HG02840 (cell line): ENCODE results near the gene MT4.
"Not testable (repeated sequence)": the region's sequence is repeated elsewhere in the genome, so short reads cannot be mapped to it uniquely, and the experiment has no call there.

Experiments used
- ATAC-seq: cut with Tn5 transposase; IDR thresholded peaks from one replicate; pipeline ENCODE4 v1.9.1; 2021; ENCODE audit warnings: mild to moderate bottlenecking, moderate library complexity, moderate number of reproducible peaks; ENCODE audit not compliant: unreplicated experiment, low FRiP score

The MT4 gene

GRCh38 chr16:56558024-56558747, 6.7 kb upstream of the MT4 start:
- ATAC-seq, result no peak

DNA sequence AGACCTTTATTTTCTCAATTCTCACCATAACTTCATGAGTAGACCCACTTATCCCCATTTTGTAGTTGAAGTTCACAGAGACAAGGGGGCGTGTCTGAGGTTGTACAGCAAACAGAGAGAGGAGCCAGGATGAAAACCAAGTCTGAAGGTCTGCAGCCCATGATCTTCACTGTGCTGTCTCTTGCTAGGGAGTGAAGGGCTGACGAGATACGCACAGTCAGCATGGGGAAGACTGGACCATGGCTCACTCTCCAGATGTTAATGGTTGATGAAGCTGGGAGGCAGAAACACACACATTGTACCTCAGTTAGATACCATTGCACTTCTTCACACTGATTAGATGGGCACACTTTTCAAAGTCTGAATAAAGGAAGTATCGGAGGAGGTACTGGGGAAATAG, 5.8 kb upstream of the MT4 start:
- ATAC-seq, result no peak

DNA sequence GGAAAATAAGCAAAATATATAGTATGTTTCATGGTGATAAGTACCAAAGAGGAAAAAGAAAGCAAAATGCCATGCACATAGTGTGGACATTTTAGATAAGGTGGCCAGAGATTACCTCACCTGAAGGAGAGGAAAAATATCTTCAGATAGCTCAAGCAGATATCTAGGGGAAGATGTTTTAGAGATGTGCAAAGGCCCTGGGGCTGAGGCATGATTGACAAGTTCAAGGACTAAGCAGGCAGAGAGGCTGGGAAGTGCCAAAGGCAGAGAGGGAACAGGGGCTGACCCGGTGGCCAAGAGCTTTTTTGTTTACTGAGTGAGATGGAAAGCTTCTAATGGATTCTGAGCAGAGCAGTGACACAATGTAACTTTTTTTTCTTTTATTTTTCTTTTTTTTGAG, 4.4 kb upstream of the MT4 start:
- ATAC-seq, result no peak

- no peak for ATAC-seq
Observed at GRCh38 chr16:56561126-56561525, 3.7 kb upstream of the MT4 start.

- ATAC-seq, result no peak
Observed at GRCh38 chr16:56569971-56570370, 5.1 kb downstream of the MT4 start.

GRCh38 chr16:56571525-56571924, 6.7 kb downstream of the MT4 start:
- no peak for ATAC-seq

- no peak for ATAC-seq
Observed at GRCh38 chr16:56574625-56575024, 9.8 kb downstream of the MT4 start.

DNA sequence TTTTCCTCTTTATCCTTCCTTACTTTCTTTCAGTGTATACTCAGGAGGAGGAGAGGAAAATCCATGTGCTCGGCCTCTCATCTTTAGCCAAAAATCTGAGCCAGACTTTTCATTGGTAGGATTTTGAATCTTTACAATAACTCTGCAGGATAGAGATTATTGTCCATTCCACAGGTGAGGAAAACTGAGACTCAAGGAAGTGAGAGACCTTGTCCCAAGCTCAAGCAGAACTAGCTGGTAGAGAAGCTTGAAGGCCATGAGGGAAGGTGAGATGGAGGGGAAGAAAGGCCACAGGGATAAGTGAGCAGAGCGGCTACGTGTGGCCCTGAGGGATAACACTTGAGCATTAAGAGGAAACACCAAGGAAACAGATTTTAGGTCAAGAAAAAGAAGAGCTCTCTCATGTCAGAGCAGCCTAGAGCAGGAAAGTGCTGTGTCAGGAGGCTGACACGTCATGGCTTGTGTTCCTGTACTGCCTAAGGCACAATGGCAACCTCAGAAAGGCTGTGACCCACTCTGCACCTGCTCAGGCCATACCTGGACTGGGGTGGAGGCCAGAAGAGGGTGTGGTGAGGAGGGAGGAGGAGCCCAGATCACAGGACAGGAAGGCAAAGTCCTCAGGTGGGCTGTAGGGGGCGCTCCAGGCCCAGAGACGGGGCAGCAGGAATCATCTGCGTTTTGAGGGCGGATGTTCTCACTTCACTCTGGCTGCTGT, 11.9 kb downstream of the MT4 start:
- ATAC-seq, result no peak

DNA sequence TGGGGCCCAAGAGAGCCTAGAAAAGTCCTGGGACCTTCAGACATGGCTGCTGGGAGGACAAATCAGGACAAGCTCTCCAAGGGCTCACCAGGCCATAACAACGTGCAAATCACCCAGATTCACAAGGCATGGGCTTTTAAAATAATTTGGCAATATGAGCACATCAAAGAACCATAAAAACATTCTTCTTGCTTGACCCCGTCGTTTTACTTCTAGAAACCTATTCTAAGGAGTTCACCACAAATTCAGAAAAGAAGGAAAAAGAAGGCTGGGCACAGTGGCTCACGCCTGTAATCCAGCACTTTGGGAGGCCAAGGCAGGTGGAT, 12.4 kb downstream of the MT4 start:
- no peak for ATAC-seq

DNA sequence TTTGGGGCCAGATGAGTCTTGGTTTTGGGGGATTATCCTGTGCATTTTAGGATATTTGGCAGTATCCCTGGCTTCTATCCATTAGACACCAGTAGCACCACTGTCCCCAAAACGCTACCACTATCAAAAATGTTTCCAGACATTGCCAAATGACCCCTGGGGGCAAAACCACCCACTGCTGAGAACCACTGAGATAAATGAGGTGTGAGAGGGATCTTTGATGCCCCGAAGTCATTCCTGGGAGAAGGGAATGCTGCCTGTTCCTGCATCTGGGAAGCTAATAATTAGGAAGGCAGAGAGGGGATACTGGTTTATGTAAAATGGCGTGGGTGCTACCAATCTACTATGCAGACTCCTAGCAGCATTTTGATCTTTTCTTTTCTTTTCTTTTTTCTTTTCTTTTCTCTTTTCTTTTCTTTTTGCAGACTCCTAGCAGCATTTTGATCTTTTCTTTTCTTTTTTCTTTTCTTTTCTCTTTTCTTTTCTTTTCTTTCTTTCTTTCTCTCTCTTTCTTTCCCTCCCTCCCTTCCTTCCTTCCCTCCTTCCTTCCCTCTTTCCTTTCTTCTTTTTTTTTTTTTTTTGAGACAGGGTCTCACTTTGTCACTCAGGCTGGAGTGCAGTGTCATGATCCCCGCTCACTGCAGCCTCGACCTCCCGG, 15.6 kb downstream of the MT4 start:
- no peak for ATAC-seq

DNA sequence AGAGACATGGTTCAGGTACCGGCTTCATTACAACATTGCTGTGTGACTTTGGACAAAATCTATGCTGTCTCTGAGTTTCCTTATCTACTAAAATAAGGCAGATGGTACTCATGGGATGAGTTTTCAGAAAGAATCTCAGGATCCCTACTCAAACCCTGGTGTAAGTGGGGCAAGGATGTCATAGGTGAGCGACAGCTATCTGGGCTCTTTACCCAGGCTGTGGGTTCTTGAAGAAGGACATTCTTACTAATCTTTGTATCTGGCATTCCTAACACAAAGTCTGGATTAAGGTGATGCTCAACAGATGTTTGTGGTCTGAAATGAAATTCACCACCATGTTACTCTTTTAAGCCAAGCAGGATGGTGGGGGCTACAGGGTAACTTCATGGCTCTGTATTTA, 18.0 kb downstream of the MT4 start:
- ATAC-seq, result not testable (repeated sequence)

- ATAC-seq, result no peak
Observed at GRCh38 chr16:56583351-56584168, 18.7 kb downstream of the MT4 start.

DNA sequence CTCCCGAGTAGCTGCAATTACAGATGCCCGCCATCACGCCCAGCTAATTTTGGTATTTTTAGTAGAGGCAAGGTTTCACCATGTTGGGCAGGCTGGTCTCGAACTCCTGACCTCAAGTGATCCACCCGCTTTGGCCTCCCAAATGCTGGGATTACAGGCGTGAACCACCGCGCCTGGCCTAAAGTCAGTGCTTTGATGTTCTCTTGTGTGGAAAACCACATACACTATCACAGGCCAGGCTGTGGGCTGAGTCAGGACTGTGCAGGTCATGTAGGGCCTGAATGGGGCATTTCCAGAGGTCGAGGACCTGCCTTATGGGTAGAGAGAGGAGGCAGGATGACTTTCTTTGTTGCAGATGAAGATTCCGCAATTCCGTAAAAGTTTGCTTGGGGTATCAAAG, 19.4 kb downstream of the MT4 start:
- no peak for ATAC-seq

GRCh38 chr16:56588781-56589140, 23.9 kb downstream of the MT4 start:
- no peak for ATAC-seq

DNA sequence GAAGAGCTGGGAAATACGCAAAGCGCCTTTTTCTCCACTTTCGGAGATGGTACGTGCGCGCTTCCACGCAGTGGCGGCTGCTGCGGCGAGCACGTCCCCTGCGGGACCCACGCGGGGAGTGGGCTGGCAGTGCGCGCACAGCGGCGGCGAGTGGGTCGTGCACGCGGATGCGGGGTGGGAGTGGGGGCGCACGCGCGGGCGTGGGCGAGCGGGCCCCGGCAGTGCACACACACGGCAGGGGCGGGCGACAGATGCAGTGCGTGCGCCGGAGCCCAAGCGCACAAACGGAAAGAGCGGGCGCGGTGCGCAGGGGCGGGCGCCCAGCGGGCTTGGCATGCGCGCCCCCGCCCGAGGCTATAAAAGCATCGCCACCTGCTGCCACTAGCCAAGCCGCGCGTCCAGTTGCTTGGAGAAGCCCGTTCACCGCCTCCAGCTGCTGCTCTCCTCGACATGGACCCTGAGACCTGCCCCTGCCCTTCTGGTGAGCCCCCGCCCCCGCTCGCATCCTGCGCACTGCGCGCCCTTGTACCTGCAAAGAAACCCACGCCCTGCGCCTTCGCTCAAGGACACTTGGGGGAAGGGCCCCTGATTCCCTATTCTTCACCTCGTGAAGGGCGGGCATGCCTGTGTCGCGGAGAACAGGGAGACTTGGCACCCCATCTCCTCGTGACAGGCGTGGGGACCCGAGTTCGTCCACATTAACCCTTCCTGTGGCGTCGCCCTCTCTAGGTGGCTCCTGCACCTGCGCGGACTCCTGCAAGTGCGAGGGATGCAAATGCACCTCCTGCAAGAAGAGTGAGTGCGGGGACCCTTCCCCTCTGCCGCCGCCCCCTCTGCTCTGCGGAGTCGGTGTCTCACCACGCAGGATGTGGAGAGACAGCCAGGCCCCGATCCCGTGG, 24.5 kb downstream of the MT4 start, which contains the start of gene MT3:
TSS of gene MT3 (plus strand) at position 388 of the 899 bp plus-strand sequence. CDS start at position 451, 63 bp downstream.
- no peak for ATAC-seq

- no peak for ATAC-seq
Observed at GRCh38 chr16:56591377-56592060, 26.6 kb downstream of the MT4 start.

GRCh38 chr16:56593573-56594291, 28.9 kb downstream of the MT4 start:
- ATAC-seq, result no peak

- ATAC-seq, result no peak
Observed at GRCh38 chr16:56594292-56594619, 29.4 kb downstream of the MT4 start.
